ENCODE measurements around the gene TMEM132D.
"Not testable (repeated sequence)": the region's sequence is repeated elsewhere in the genome, so short reads cannot be mapped to it uniquely, and the experiment has no call there.

Gene TMEM132D

GRCh38 chr12:129082441-129082840, 821.4 kb downstream of the TMEM132D start:
- no peak for DNase-seq

DNA sequence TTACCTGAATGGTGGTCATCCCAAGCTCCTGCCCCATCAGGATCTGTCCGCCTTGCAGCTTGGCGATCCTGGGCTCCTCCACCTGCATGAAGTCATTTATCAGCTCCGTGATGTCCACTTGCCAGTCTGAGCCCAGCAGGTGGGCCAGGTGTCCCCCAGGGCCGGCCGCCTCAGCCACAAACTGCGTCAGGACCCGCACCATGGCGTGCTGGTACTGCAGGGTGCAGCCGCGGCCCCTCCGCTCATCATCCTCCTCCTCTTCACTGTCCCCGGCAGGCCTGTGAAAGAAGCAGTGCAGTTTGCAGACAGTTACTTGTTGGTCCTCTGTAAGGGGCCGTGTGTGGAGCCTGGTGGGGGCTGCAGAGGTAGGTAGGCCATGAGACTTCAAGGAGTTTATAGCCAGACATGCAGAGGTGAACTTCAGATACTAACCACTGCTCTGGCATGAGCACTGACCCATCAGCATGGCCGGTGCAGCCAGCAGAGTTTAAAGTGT, 822.0 kb downstream of the TMEM132D start:
- no peak for DNase-seq

GRCh38 chr12:129080821-129081220, 823.0 kb downstream of the TMEM132D start:
- DNase-seq = no peak

DNA sequence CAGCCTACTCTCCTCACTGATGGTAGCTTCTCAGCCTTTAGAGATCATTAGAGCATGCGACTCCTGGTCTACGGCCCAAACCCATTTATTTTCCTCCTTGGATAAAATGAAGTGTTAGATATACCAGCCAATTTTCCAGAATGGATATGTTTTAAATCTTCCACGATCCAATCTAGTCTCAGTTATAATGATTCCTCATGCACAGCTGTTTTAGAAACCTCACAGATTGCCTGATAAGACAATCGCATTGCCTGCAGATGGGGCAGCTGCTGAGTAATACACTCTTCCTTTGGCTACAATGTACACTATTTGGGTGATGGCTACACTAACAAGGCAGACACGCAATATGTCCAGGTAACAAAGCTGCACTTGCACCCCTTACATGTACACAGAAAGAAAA, 823.4 kb downstream of the TMEM132D start:
- no peak for DNase-seq

DNA sequence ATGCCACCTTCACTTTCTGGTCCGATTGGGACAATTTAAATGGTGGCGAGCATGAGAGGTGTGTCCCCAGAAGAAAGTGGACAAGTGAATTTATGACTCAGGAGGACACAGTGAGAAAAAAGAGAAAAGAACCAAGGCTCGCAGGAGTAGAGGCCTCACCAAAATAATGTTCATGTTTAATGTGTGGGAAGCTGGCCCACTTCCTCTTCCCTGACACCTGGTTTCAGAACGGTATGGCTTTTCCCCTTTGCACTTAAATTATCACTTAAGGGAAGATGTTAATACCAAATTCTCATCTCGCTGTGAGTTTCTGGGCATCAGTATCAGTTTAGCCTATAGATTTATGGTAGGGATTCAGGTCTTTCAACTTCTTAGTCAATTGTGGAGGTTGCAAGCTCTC, 824.1 kb downstream of the TMEM132D start:
- no peak for DNase-seq

GRCh38 chr12:129076441-129077320, 827.1 kb downstream of the TMEM132D start:
- no peak for DNase-seq

DNA sequence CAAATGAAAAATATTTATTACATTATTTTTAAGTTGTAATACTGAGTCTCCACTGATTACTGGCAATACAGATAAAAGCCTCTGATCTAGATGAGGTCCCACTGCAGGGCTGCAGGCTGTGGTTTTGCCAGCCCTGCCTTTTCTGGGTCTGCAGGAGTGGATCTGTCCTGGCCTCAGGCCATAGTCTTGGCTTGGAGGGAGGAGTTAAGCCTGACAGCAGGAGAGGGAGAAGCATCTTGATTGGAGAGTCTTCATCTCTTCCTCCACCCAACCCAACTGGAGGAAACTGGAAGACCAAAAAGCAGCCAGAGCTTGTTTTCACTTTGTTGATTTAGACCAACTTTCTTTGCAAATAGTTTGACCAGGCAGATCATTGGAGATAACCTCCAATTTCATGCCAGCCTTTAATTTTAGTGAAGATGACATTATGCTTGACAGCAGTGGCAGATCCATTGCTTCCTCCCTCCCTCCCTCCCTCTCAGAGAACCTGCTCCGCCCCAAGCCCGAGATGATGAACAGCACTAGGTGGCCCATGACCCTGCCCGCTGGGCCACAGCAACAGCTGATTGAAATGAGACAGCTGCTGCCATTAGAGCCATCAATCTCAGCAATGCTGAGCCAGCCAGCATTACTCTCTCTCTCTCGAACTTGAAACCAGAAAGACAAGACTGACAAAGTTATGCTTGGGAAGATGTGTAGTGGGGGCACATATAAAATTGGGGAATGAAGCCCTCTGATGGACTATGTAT, 828.2 kb downstream of the TMEM132D start:
- no peak for DNase-seq

GRCh38 chr12:129074379-129074778, 829.4 kb downstream of the TMEM132D start:
- DNase-seq = no peak

DNA sequence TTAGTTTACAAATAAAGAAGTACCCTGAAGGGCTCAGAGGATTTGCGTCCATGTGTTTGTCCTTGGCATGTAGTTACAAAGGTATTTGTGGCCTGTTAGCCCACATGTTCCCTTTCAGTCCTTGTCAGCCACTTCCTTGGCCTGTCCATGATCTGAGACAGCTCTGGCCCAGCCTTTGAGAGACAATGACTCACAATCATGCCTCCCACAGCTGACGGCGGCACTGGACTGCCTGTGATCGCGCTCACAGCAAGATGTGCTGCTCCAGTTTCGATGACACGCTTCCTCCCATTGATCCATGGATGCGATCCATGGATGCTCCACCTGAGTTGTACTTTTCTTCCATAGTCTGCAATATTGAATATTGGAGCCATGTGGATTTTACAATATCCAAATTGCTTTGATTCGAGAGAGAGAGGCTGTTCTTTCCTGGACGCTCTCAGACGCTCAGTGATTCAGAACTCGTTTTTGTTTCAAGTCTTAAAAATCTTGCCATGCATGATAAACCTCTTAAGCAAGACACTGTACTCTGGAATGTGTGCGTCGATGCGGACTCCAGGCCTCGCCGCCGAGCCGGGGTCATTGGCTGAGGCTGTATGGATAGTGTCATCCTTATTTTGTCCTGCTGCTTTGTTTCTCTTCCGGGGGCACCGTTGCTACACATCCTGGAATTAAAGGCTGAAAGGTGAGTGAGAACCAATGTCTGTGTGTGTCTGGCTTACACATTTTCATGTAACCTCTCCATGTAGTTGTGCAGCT, 830.5 kb downstream of the TMEM132D start:
- DNase-seq = no peak

DNA sequence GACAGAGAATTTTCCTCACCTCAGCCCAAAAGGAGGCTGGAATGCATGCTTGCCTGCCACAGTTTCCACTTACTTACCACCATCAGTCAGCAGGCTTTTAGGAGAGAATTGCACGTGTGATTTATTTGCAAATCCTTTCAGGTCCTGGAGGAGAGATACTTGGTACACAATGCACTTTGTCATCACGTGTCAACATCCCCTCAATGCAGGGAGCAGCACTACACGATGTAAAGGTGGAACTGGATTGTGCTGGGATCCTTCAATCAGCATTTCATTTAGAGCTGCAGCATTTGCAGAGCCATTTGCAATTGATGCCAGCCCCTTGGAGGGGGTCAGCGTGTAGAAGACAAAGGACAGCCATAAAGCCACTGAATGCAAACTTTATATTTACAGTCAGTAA, 832.5 kb downstream of the TMEM132D start:
- DNase-seq = no peak

GRCh38 chr12:129069886-129070285, 833.9 kb downstream of the TMEM132D start:
- DNase-seq = no peak

- DNase-seq = no peak
Observed at GRCh38 chr12:129068684-129069083, 835.1 kb downstream of the TMEM132D start.

GRCh38 chr12:129067491-129067890, 836.3 kb downstream of the TMEM132D start:
- DNase-seq = no peak

DNA sequence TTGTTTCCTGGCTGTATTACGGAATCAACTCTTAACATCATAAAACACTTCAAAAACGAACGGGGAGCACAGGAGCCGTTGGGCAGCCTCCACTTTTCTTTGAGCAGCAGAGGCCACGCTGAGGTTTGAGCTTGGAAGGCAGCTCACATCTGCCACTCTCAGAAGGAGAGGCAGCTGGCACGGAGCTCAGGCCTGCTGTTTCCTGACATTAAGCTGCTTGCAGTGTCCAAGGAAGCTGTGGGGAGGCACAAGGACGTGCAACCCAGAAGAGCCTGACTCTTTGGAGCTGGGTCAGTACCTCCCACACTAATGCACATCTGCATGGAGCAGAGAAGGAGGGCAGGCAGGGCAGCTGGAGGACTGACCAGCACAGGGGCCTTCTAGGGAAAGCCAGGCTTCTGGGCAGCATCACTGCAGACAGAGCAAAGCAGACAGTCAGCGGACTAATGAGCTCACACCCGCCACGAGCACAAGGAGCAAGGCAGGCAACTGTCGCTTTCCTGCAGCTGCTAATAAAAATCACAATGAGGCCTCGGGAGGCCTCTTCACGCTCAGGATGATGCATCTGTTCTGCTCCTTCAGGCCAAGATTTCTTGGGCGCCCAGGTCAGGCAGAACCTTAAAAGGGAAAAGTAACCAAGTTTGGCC, 839.5 kb downstream of the TMEM132D start:
- DNase-seq = no peak

DNA sequence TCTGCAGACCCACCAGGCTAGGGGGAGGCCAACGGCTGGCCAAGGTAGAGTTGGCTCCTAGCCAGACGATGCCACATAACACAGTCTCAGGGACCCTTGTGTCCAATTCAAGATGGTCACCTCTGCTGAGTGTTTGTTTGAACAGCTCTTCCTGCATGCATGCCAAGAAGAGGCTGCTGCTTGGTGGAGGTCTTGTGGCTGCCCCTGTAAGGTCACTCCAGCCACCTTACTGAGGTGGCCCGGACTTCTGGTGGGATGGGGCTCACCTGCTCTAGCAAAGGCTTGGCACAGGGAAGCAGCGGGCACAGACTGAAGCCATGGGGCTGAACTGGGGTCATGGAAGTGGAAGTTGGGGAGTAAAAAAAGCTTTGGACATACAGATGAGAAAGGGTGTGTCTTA, 840.2 kb downstream of the TMEM132D start:
- no peak for DNase-seq

GRCh38 chr12:129053232-129053631, 850.6 kb downstream of the TMEM132D start:
- no peak for DNase-seq

- DNase-seq = no peak
Observed at GRCh38 chr12:129052373-129052772, 851.5 kb downstream of the TMEM132D start.

- DNase-seq = no peak
Observed at GRCh38 chr12:129049917-129050316, 853.9 kb downstream of the TMEM132D start.

- DNase-seq = not testable (repeated sequence)
Observed at GRCh38 chr12:129043334-129043733, 860.5 kb downstream of the TMEM132D start.

GRCh38 chr12:129036135-129036534, 867.7 kb downstream of the TMEM132D start:
- no peak for DNase-seq

DNA sequence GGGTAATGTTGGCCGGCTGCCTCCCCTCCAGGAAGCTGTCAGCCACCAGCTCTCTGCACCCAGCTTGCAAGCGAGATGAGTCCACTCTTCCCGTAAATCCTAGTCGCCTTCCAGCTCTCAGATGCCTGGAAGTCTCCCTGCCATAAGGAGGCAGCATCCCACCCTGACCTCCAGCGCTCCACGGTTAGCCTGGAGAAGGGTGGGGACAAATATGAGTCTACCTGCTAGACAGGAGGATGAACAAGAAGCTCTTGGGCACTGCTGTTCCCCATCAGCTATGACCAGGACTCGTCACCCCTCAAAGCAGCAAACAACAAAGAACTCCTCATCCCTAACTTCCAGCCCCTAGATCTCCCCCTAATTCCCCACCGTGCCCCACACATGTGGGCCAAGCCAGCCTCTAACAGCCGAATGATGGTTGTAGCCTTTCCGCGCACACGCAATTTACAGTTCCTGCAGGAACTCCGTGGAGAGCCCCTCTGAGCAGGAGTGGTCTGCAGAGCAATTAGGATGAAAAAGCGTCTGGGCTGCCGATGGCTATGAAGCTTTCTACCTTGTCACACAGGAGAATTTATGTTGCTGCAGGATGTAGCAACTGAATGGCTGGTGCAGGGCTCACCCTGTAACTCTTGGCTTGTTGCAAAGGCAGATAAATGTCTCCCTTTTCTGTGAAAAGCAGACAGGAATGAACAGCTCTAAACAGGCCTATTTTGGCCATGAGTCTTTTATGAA, 869.1 kb downstream of the TMEM132D start:
- DNase-seq = no peak

DNA sequence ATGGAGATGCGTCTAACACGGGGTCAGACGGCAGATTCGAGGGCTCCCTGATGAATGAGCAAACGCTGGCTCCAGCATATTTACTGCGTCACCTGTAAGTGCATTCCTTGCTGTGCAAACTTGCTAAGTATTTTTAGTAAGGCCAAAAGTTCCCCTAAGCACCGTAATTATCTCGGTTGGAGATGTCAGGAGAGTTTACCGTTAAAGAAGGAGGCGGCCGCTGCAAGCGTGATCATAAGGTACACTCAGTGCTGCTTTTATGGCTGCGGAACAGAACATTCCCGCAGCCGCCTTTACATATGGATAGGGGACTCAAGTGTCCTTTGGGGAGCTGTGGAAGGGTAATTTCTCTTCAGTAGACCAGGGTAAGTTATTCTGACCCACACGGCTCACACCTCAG, 875.0 kb downstream of the TMEM132D start:
- no peak for DNase-seq
